ENCODE measurements around the gene POP7.
A peak's percentile ranks its signal among the peaks of the same experiment; 100 is the strongest.

POP7 gene

DNA sequence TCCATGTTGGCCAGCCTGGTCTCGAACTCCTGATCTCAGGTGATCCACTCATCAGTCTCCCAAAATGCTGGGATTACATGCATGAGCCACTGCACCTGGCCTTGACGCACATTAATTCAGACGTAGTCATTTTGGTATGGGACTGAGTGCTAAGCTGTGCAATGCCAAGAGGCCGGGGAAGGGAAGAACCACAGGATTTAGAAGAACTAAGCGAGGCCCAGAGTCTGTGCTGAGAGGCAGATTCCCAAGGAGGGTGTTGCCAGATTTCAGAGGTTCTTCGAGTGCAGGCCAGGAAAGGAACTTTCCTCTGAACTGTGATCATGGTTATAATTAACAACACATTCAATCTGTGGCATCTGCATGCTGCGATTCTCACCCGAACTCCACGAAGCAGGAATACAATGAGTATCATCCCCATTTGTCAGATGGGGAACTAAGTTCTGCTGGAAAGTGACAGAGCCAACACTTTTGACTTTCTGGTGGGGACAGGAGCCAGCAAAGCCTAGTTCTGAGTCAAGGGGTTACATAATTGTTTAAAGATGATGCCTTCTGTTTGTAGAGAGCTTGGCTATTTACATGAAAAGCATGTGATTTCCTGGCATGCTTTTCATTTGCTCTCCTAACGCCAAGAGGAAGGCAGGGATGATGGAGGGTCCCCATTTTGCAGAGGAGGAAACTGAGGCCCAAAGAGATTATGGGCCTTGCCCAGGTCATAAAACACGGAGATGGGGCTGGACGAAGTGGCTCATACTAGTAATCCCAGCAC lies 21.3 kb downstream of the POP7 start:
- DNase-seq (ENCODE audit: low spot score): no peak

DNA sequence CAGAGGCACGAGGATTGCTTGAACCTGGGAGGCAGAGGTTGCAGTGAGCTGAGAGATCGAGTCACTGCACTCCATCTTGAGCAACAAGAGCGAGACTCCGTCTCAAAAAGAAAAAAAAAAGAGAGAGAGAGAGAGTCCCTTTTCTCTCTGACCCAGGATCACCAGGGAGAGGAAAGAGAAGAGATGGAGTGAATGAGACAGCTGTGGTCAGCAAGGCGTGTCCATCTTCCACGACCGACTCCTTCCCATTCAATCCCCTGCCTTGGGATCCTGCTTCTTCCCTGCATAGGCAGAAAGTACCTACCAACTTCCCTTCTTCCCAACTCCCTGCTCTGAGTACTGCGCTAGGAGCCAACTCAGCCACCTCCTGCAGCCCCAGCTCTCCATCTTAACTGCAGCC lies 22.3 kb downstream of the POP7 start:
- no peak for DNase-seq (ENCODE audit: low spot score)

DNA sequence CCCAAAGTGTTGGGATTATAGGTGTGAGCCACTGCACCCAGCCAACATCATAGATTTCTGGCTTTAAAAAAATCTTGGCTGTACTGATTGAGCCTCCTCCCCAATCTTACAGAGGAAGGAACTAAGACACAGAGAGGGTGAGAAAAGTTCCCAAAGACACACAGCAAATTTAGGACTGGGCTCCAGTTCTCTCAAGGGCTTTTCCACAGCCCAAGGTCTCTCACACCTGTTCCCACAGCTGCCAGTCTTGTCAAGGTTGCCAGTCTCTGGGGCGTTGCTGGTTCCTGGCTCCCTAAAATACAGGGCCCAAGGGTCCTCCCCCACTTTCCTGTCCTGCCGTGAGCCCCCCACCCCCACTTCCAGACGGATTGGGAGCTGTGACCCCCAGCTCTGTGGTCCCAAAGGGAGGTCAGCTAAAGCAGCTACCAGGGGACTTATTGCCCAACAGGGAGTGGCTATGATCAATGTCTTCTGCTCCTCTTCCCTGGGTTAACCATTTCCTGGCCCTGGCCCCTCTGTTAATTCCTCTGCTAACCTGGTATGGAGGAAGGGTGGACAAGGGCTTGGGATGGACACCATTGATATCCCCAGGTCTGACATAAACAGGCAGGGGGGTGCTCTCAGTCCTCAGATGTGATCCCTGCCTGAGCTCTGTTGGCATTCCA lies 24.3 kb downstream of the POP7 start:
- no peak for DNase-seq (ENCODE audit: low spot score)

DNA sequence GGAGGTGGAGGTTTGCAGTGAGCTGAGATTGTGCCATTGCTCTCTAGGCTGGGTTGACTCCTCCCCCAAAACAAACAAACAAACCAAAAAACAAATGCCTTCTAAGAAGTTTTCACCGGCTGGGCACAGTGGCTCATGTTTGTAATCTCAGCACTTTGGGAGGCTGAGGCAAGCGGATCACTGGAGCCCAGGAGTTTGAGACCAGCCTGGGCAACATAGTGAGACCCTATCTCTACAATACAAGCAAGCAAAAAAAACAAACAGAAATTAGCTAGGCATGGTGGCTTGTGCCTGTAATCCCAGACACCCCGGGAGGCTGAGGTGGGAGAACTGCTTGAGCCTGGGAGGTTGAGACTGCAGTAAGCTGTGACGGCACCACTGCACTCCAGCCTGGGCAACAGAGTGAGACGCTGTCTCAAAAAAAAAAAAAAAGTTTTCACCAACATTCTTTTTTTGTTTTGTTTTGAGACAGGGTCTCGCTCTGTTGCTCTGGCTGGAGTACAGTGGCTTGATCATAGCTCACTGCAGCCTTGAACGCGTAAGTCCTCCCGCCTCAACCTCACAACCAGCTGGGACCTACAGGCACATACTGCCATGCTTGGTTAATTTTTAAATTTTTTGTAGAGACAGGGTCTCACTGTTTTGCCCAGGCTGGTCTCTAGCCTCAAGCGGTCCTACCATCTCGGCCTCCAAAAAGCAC lies 26.2 kb downstream of the POP7 start:
- no peak for DNase-seq (ENCODE audit: low spot score)

DNA sequence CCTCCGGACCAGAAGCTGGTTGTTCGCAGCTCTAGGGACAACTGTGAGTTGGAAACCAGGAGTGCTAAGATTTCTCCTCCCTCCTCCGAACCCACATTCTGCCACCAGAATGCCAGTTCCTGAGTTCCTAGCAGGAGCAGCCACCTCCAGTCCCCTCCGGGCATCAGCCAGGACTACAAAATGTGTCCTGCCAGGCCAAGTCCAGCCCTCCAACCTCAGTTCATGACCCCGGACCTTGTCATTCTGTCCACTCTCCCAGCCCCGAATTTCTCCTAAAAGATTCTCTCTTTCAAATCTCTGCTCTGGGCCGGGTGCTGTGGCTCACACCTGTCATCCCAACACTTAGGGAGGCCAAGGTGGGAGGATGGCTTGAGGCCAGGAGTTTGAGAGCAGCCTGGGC lies 29.8 kb downstream of the POP7 start:
- DNase-seq (ENCODE audit: low spot score): no peak

DNA sequence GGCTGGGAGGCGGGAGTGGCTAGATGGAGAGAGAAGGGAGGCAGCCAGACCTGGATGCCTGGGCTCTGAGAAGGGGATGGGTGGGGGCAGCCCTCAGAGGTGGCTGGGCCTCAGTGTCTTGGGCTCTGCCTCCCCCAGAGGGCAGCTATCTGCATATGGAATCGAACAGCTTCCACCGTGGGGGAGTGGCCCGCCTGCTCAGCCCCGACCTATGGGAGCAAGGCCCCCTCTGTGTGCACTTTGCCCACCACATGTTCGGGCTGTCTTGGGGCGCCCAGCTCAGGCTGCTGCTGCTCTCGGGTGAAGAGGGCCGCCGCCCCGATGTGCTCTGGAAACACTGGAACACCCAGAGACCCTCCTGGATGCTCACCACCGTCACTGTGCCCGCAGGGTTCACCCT lies 30.8 kb downstream of the POP7 start:
- DNase-seq (ENCODE audit: low spot score): no peak

DNA sequence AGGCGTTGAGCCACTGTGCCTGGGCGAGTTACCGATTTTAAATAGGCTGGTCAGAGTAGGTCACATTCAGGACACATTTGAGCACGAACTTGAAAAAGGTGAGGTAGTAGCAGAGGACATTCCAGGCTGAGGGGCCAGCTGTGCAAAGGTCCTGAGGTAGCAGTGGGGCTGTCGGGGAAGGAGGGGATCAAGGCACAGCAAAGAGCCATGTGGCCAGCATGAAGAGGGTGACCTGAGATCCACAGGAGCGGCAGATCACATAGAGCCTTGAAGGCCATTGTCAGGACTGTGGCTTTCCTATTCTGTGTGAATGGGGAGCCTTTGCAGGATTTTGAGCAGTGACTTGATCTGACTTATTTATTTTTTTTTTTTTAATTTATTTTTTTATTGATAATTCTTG lies 34.0 kb downstream of the POP7 start:
- no peak for DNase-seq (ENCODE audit: low spot score)

DNA sequence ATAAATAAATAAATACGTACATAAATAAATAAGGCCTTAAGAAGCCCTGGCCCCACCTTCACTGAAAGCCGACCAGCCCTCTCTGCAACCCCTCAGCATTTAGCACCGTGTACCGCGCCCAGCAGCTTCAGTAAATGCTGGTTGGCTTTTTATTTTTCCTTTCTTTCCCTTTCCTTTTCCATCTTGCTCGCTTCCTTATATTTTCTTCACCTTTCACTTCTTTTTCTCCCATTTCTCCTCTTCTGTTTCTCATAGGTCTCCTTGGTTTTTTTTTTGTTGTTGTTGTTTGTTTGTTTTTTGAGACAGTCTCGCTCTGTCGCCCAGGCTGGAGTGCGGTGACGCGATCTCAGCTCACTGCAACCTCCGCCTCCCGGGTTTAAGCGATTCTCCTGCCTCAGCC lies 38.7 kb downstream of the POP7 start:
- DNase-seq (ENCODE audit: low spot score): no peak

DNA sequence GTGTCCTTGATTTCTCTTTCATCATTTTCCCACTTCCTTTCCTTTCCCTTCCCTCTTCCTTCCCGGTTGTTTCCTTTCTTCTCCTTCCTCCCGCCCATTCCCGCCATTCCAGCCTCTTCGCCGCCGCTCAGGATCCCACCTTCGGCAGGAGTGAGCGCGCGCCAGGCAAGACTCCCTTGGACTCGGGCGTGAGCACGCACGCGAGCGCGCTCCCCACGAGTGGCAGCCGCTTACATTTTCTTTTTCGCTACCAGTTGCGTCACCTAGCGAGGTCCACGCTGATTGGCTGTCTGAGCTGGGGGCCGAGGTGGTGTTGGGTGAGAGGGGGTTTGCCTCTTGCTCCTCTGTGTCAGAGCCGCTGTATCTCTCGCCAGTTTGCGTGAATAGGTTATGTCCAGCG lies 39.3 kb downstream of the POP7 start:
- DNase-seq (ENCODE audit: low spot score): peak; percentile 47

DNA sequence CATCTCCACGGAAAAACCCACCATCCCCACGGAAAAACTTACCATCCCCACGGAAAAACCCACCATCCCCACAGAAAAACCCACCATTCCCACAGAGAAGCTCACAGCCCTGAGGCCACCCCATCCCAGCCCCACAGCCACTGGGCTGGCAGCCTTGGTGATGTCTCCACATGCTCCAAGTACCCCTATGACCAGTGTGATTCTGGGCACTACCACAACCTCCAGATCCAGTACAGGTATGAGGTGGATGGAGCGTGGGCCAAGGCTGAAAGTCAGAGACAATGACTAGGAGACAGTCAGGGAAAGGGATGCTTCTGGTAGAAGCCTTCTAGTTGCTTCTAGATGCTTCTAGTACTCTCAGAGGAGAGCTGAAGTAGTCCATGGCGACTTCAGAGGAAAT lies 47.1 kb downstream of the POP7 start:
- no peak for DNase-seq (ENCODE audit: low spot score)

DNA sequence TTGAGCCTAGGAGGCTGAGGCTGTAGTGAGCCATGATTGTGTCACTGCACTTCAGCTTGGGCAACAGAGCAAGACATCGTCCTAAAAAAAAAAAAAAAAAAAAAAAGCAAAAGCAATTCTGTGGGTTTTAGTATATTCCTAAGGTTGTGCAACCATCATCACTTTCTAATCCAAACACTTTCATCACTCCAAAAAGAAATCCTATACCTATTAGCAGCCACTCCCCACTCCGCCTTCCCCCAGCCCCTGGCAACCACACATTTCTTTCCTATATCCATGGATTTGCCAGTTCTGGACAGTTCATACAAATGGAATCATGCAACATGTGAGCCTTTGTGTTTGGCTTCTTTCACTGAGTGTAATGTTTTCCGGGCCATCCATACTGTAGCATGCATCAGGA lies 47.8 kb downstream of the POP7 start:
- no peak for DNase-seq (ENCODE audit: low spot score)
